GM12878 (cell line): ENCODE results near the gene SPHK2. TPM values are rescaled to one million over a fixed set of nuclear protein-coding genes. Genes with fewer than 3 reads are reported as not detected.
"Not testable (repeated sequence)": the region's sequence is repeated elsewhere in the genome, so short reads cannot be mapped to it uniquely, and the experiment has no call there.

Experiments
- ATAC-seq: fragments of 200-7000 bp; cut with Tn5 transposase; 3 replicates; pipeline ENCODE4 v1.9.1; 2020; ENCODE audit warnings: mild to moderate bottlenecking, moderate library complexity
- BruUV-seq: library from RNA; stranded (reverse); fragments of 400-500 nt; replicated peaks from 2 replicates; lab custom pipeline; 2021; lab: Mats Ljungman, UMichigan
- CTCF ChIA-PET: fragments of 300-600 bp; sonication (Branson Sonifier 250); formaldehyde crosslinking; extraction: SDS; loops from one replicate; lab custom pipeline; 2021; ENCODE audit warnings: inconsistent platforms; lab: Yijun Ruan, JAX
- POLR2A ChIA-PET: fragments of 350-600 bp; formaldehyde crosslinking; extraction: SDS; loops from one replicate; lab custom pipeline; 2021; ENCODE audit warnings: inconsistent platforms; lab: Charles Lee
- RAD21 ChIA-PET: fragments of 300-600 bp; sonication (Branson Sonifier 250); formaldehyde crosslinking; loops from one replicate; lab custom pipeline; 2023; ENCODE audit warnings: antibody characterized with exemption; ENCODE audit not compliant: unreplicated experiment; lab: Charles Lee
- SMC1A ChIA-PET: fragments of 300-600 bp; sonication (Branson Sonifier 250); formaldehyde crosslinking; loops from one replicate; lab custom pipeline; 2023; ENCODE audit not compliant: unreplicated experiment, uncharacterized antibody; lab: Charles Lee
- DNase-seq: peaks from one replicate; pipeline ENCODE4 v3.0.0-alpha.2; 2011; ENCODE audit warnings: low read depth, low spot score
- FAIRE-seq: peaks from 3 replicates; lab custom pipeline; 2011; peaks lifted over from hg19 to GRCh38; lab: Jason Lieb, UNC
- H2AFZ ChIP-seq: 2 replicates; pipeline ENCODE4 v1.6.0; 2011; ENCODE audit warnings: low read depth, low read length, control low read depth; ENCODE audit not compliant: control insufficient read depth
- H3K27ac ChIP-seq: 2 replicates; pipeline ENCODE4 v1.5.1; 2011; ENCODE audit warnings: control low read depth; ENCODE audit not compliant: control insufficient read depth, insufficient read depth
- H3K27me3 ChIP-seq, 2 experiments: replicated peaks in 1 of 2; 2 replicates each; pipeline versions ENCODE4 v1.6.0 to v1.6.1; 2011; ENCODE audit warnings: low read length in 1 of 2; ENCODE audit not compliant: control insufficient read depth in 2 of 2, insufficient read depth in 2 of 2
- H3K36me3 ChIP-seq, 2 experiments: 2 replicates each; pipeline ENCODE4 v1.5.1; 2011; ENCODE audit warnings: low read length in 1 of 2; ENCODE audit not compliant: control insufficient read depth in 2 of 2, insufficient read depth in 2 of 2
- H3K4me1 ChIP-seq: 2 replicates; pipeline ENCODE4 v1.6.1; 2011; ENCODE audit warnings: mild to moderate bottlenecking, low read length, moderate library complexity, mixed read lengths; ENCODE audit not compliant: control insufficient read depth, insufficient read depth
- H3K4me2 ChIP-seq: 2 replicates; pipeline ENCODE4 v1.6.0; 2011; ENCODE audit warnings: control low read depth; ENCODE audit not compliant: control insufficient read depth, insufficient read depth
- H3K4me3 ChIP-seq: fragments of 200-600 bp; sonication (generic); 2 replicates; pipeline ENCODE4 v1.5.1; 2016
- H3K79me2 ChIP-seq: 2 replicates; pipeline ENCODE4 v1.6.0; 2011; ENCODE audit warnings: low read length; ENCODE audit not compliant: control insufficient read depth, insufficient read depth
- H3K9ac ChIP-seq: 2 replicates; pipeline ENCODE4 v1.8.0; 2011; ENCODE audit warnings: low read length, control low read depth, mixed read lengths; ENCODE audit not compliant: control insufficient read depth, insufficient read depth
- H3K9me3 ChIP-seq: replicated peaks from 3 replicates; pipeline ENCODE4 v1.5.1; 2011; ENCODE audit warnings: mild to moderate bottlenecking, low read length; ENCODE audit not compliant: control insufficient read depth, insufficient read depth
- H4K20me1 ChIP-seq: 2 replicates; pipeline ENCODE4 v1.6.0; 2011; ENCODE audit not compliant: control insufficient read depth, insufficient read depth
- CHD1 ChIP-seq: IDR thresholded peaks from 2 replicates; pipeline ENCODE4 v1.6.1; 2012; ENCODE audit warnings: low read depth, low read length, improper control_type of control experiment
- FOXK2 ChIP-seq: fragments of 450-650 bp; IDR thresholded peaks from 2 replicates; pipeline ENCODE4 v1.6.1; 2017; ENCODE audit warnings: mild to moderate bottlenecking, moderate library complexity
- WGBS: methylation state at CpG from one replicate; pipeline ENCODE4 v1.1.6; 2016; ENCODE audit warnings: low lambda C conversion rate; ENCODE audit not compliant: insufficient replicate concordance, insufficient coverage; ENCODE audit errors: missing lambda C conversion rate; 5-methylcytosine and 5-hydroxymethylcytosine counted together
- in situ Hi-C: fragments of 300-500 bp; cut with MboI; formaldehyde crosslinking; loops from 9 replicates; pipeline ENCODE4 v1.14.3; 2018; ENCODE audit warnings: mixed read lengths
- intact Hi-C: fragments of 100-400 bp; cut with micrococcal nuclease; formaldehyde crosslinking; loops from one replicate; pipeline ENCODE4 v1.14.2; 2022; ENCODE audit not compliant: unreplicated experiment
- polyA plus RNA-seq, 11 experiments: library from polyadenylated mRNA; depleted of rRNA in 4 of 11; unstranded in 6 of 11; stranded (reverse) in 5 of 11; fragments of >200 nt; fragmentation: Nextera tagmentation in 4 of 11; fragmentation: Illumina TruSeq in 1 of 11; extraction: Ambion mirVana in 4 of 11; extraction: Trizol in 1 of 11; gene quantifications; 1 replicate in 1 of 11; 2 replicates in 10 of 11; pipeline versions ENCODE4 v1.2.1 to v1.2.3, GENCODE V29; 2011 to 2016; ENCODE audit warnings: inconsistent platforms in 2 of 11, missing spikeins in 2 of 11, low read depth in 1 of 11
- total RNA-seq, 4 experiments: library from RNA; depleted of rRNA in 3 of 4; stranded (reverse); fragments of >200 nt in 3 of 4; fragmentation: Illumina TruSeq in 1 of 4; extraction: Trizol in 1 of 4; gene quantifications; 2 replicates each; pipeline versions ENCODE4 v1.2.1 to v1.2.3, GENCODE V29; 2013 to 2021
- TF ChIP-seq, protein P1 (sequence below): IDR thresholded peaks from 2 replicates; pipeline ENCODE4 v1.6.1; 2011; ENCODE audit warnings: low read depth, low read length, improper control_type of control experiment, borderline replicate concordance
- TF ChIP-seq, protein P2 (sequence below): fragments of 450-650 bp; IDR thresholded peaks from 2 replicates; pipeline ENCODE4 v1.6.1; 2017; ENCODE audit warnings: antibody characterized with exemption, mild to moderate bottlenecking, moderate library complexity
- TF ChIP-seq, protein P3 (sequence below): fragments of 450-650 bp; IDR thresholded peaks from 2 replicates; pipeline ENCODE4 v1.6.1; 2016; ENCODE audit warnings: mild to moderate bottlenecking
- TF ChIP-seq, protein P4 (sequence below): IDR thresholded peaks from 2 replicates; pipeline ENCODE4 v1.6.1; 2012; ENCODE audit warnings: low read depth, low read length, improper control_type of control experiment
- TF ChIP-seq, protein P5 (sequence below): fragments of 150-350 bp; IDR thresholded peaks from 2 replicates; pipeline ENCODE4 v1.6.1; 2014; ENCODE audit warnings: mild to moderate bottlenecking, low read depth, low read length

SPHK2 gene
- total and polyA plus RNA-seq, 10 of the 15 experiments (the other 5 are each of a cell fraction or from before 2014, with no cell fraction given) = 0.37 to 40.5 (median 11.2) TPM

DNA sequence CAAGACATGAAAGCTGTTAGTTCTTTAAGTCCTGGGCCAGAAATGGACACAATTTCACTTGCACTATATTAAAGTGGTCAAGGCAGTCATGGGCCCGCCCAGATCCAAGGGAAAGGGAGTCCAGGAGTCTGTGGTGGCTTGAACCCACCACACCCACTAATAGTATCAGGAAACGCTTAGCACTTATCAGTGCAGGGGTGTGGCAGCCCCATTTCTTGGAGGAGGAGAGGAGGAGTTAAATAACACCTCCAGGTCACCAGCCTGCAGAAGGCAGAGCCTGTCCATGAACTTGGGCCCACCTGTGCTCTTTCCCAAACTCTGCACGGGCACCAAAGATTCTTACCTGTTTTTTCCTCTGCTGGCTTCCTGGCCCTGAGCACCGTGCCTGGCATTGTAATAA is 58.9 kb downstream of the SPHK2 start:
- H2AFZ ChIP-seq = no peak overlapping the region
- no peaks in the 10 kb centered on the region for H3K36me3 ChIP-seq
- no peaks in the 10 kb centered on the region for H3K79me2 ChIP-seq
- intact Hi-C loops = no loop called here
- ChIA-PET RAD21 (interaction anchor here (1.4 kb wide), 1 partner anchor 32 kb away, joined by 5 read pairs; the partner anchor contains the start of gene CA11), POLR2A (interaction anchor here (0.8 to 1.4 kb wide), 2 partner anchors 35 to 98 kb away, joined by 3 read pairs; no protein-coding TSS in a partner anchor), SMC1A (no interaction called here), CTCF (interaction anchor here (0.9 to 1.1 kb wide), 3 partner anchors 33 to 110 kb away, joined by 3 read pairs; partner anchors contain the start of gene CA11)
- H3K4me2 ChIP-seq = no peak overlapping the region
- H3K9ac ChIP-seq = no peak overlapping the region
- H4K20me1 ChIP-seq = no peaks in the 10 kb centered on the region
- in situ Hi-C loops = no loop called here
- no TSS peak for BruUV-seq
- TF ChIP-seq, protein P1, sequence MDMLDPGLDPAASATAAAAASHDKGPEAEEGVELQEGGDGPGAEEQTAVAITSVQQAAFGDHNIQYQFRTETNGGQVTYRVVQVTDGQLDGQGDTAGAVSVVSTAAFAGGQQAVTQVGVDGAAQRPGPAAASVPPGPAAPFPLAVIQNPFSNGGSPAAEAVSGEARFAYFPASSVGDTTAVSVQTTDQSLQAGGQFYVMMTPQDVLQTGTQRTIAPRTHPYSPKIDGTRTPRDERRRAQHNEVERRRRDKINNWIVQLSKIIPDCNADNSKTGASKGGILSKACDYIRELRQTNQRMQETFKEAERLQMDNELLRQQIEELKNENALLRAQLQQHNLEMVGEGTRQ = no peak
- TF ChIP-seq FOXK2 (no peak), CHD1 (no peak)
- TF ChIP-seq, protein P2, sequence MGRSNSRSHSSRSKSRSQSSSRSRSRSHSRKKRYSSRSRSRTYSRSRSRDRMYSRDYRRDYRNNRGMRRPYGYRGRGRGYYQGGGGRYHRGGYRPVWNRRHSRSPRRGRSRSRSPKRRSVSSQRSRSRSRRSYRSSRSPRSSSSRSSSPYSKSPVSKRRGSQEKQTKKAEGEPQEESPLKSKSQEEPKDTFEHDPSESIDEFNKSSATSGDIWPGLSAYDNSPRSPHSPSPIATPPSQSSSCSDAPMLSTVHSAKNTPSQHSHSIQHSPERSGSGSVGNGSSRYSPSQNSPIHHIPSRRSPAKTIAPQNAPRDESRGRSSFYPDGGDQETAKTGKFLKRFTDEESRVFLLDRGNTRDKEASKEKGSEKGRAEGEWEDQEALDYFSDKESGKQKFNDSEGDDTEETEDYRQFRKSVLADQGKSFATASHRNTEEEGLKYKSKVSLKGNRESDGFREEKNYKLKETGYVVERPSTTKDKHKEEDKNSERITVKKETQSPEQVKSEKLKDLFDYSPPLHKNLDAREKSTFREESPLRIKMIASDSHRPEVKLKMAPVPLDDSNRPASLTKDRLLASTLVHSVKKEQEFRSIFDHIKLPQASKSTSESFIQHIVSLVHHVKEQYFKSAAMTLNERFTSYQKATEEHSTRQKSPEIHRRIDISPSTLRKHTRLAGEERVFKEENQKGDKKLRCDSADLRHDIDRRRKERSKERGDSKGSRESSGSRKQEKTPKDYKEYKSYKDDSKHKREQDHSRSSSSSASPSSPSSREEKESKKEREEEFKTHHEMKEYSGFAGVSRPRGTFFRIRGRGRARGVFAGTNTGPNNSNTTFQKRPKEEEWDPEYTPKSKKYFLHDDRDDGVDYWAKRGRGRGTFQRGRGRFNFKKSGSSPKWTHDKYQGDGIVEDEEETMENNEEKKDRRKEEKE = no peak
- TF ChIP-seq, protein P3, sequence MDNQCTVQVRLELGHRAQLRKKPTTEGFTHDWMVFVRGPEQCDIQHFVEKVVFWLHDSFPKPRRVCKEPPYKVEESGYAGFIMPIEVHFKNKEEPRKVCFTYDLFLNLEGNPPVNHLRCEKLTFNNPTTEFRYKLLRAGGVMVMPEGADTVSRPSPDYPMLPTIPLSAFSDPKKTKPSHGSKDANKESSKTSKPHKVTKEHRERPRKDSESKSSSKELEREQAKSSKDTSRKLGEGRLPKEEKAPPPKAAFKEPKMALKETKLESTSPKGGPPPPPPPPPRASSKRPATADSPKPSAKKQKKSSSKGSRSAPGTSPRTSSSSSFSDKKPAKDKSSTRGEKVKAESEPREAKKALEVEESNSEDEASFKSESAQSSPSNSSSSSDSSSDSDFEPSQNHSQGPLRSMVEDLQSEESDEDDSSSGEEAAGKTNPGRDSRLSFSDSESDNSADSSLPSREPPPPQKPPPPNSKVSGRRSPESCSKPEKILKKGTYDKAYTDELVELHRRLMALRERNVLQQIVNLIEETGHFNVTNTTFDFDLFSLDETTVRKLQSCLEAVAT = no peak
- TF ChIP-seq, protein P4, sequence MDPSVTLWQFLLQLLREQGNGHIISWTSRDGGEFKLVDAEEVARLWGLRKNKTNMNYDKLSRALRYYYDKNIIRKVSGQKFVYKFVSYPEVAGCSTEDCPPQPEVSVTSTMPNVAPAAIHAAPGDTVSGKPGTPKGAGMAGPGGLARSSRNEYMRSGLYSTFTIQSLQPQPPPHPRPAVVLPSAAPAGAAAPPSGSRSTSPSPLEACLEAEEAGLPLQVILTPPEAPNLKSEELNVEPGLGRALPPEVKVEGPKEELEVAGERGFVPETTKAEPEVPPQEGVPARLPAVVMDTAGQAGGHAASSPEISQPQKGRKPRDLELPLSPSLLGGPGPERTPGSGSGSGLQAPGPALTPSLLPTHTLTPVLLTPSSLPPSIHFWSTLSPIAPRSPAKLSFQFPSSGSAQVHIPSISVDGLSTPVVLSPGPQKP = no peak
- TF ChIP-seq, protein P5, sequence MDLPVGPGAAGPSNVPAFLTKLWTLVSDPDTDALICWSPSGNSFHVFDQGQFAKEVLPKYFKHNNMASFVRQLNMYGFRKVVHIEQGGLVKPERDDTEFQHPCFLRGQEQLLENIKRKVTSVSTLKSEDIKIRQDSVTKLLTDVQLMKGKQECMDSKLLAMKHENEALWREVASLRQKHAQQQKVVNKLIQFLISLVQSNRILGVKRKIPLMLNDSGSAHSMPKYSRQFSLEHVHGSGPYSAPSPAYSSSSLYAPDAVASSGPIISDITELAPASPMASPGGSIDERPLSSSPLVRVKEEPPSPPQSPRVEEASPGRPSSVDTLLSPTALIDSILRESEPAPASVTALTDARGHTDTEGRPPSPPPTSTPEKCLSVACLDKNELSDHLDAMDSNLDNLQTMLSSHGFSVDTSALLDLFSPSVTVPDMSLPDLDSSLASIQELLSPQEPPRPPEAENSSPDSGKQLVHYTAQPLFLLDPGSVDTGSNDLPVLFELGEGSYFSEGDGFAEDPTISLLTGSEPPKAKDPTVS = no peak
- DNase-seq (no peak), FAIRE-seq (no peak), ATAC-seq (no peak)
- no peaks in the 10 kb centered on the region for H3K9me3 ChIP-seq
- 20% methylated on average over 4 of the region's 4 CpGs for WGBS
- H3K27me3 ChIP-seq = peaks cover 0 to 2% of the 10 kb centered on the region in 2 experiments; a peak in 2 of 4 replicates
- H3K27ac ChIP-seq = no peak overlapping the region
- H3K4me3 ChIP-seq = no peak overlapping the region
- peaks cover 3% of the 10 kb centered on the region; the same call in 1 of the 2 replicates for H3K4me1 ChIP-seq

DNA sequence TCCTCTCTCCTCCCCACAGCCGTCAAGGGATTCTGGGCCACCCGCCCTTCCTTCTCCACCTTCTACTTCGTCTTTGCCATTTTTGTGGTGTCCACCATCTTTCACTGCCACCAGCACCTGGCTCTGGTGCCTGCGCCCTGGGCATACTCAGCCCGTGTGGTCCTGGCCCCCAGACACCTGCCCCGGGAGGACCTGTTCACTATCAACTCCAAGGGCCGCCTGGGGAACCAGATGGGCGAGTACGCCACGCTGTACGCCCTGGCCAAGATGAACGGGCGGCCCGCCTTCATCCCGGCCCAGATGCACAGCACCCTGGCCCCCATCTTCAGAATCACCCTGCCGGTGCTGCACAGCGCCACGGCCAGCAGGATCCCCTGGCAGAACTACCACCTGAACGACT is 60.7 kb downstream of the SPHK2 start:
- CTCF ChIA-PET, POLR2A ChIA-PET, intact Hi-C loops, H3K36me3 ChIP-seq, H3K4me3 ChIP-seq, BruUV-seq, SMC1A ChIA-PET, H2AFZ ChIP-seq, H3K27ac ChIP-seq, H3K4me1 ChIP-seq, H3K4me2 ChIP-seq, DNase-seq, H3K79me2 ChIP-seq, H3K9me3 ChIP-seq, H4K20me1 ChIP-seq, H3K27me3 ChIP-seq, H3K9ac ChIP-seq, FAIRE-seq, ATAC-seq, RAD21 ChIA-PET, in situ Hi-C loops: not testable (repeated sequence)
- WGBS = 48% methylated on average over 16 of the region's 19 CpGs
